Glomerular endothelial cell (primary cell): ENCODE data around the gene USP48. TPM values are rescaled to one million over a fixed set of nuclear protein-coding genes. Genes with fewer than 3 reads are reported as not detected.

Experiments used
- DNase-seq: peaks from one replicate; pipeline ENCODE4 v3.0.0-alpha.2; 2011; ENCODE audit warnings: low read depth, low spot score; ENCODE audit errors: extremely low read depth
- total RNA-seq: library from RNA; depleted of rRNA; stranded (reverse); fragments of >200 nt; gene quantifications from 2 replicates; pipeline ENCODE4 v1.2.3, GENCODE V29; 2015

The USP48 gene
- total RNA-seq, 1 donor from 2014 or later = 61.5 TPM

- DNase-seq = no peak
Observed at GRCh38 chr1:21749859-21750468, 33.0 kb downstream of the USP48 start.

GRCh38 chr1:21749109-21749508 is 33.8 kb downstream of the USP48 start:
- DNase-seq = no peak

- no peak for DNase-seq
Observed at GRCh38 chr1:21743476-21743875, 39.5 kb downstream of the USP48 start.

- DNase-seq = no peak
Observed at GRCh38 chr1:21742578-21742977, 40.4 kb downstream of the USP48 start.

- no peak for DNase-seq
Observed at GRCh38 chr1:21741206-21741605, 41.7 kb downstream of the USP48 start.

GRCh38 chr1:21736876-21737275 is 46.1 kb downstream of the USP48 start:
- DNase-seq = no peak

GRCh38 chr1:21736011-21736410 is 46.9 kb downstream of the USP48 start:
- no peak for DNase-seq

GRCh38 chr1:21734526-21734925 is 48.4 kb downstream of the USP48 start:
- DNase-seq = no peak

- no peak for DNase-seq
Observed at GRCh38 chr1:21732664-21733063, 50.3 kb downstream of the USP48 start.

GRCh38 chr1:21725748-21726392 is 57.1 kb downstream of the USP48 start:
- no peak for DNase-seq

GRCh38 chr1:21724570-21724969 is 58.4 kb downstream of the USP48 start:
- no peak for DNase-seq

GRCh38 chr1:21724098-21724497 is 58.9 kb downstream of the USP48 start:
- DNase-seq = no peak

GRCh38 chr1:21721295-21721985 is 61.5 kb downstream of the USP48 start:
- DNase-seq = peak; percentile 31

- no peak for DNase-seq
Observed at GRCh38 chr1:21716169-21716568, 66.8 kb downstream of the USP48 start.

GRCh38 chr1:21707891-21708290 is 75.1 kb downstream of the USP48 start:
- no peak for DNase-seq

- DNase-seq = no peak
Observed at GRCh38 chr1:21707086-21707840, 75.7 kb downstream of the USP48 start.

GRCh38 chr1:21706151-21706835 is 76.7 kb downstream of the USP48 start:
- DNase-seq = no peak

- DNase-seq = no peak
Observed at GRCh38 chr1:21705303-21705980, 77.5 kb downstream of the USP48 start.

- DNase-seq = no peak
Observed at GRCh38 chr1:21704145-21704544, 78.8 kb downstream of the USP48 start.

GRCh38 chr1:21703318-21703963 is 79.5 kb downstream of the USP48 start:
- DNase-seq = peak; percentile 31
